ENCODE measurements around the gene SSRP1.

DNA sequence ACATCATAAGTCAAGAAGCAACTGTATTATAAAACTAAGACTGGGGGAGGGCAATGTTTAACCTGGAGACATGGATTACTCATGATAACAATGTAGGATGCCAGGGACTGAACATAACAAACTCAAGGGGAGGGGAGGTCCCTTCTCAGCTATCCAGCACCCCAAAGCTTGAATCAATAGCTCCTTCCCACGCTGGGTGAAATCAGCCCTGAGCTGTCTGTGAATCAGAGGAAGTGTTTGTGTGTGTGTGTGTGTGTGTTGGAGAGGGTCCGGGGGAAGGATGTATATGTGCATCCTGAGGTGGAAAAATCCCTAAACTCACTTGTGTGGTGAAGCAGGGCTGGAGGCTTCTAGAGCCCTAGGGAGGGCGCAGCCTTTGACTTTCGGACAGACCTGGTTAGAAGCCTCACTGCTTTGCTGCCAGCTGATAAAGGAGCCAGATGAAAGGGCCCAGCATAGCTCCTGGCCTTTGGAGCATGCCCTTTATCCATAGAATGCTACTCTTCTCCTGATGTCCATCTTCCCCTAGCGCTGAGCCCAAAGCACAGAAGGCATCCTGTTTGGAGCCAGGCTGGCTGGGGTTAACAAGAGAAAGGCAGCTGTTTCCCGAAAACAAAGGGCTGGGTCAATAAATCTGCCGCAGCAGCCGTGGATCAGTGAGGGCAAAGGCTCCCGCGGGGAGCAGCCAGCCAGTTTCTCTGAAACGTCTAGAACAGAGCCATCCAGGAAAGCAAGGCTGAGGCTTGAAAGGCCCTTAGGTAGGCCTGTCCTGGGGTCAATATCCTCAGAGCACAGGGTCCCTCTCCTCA lies 46.7 kb downstream of the SSRP1 start:
- TF ChIP-seq, protein P1, sequence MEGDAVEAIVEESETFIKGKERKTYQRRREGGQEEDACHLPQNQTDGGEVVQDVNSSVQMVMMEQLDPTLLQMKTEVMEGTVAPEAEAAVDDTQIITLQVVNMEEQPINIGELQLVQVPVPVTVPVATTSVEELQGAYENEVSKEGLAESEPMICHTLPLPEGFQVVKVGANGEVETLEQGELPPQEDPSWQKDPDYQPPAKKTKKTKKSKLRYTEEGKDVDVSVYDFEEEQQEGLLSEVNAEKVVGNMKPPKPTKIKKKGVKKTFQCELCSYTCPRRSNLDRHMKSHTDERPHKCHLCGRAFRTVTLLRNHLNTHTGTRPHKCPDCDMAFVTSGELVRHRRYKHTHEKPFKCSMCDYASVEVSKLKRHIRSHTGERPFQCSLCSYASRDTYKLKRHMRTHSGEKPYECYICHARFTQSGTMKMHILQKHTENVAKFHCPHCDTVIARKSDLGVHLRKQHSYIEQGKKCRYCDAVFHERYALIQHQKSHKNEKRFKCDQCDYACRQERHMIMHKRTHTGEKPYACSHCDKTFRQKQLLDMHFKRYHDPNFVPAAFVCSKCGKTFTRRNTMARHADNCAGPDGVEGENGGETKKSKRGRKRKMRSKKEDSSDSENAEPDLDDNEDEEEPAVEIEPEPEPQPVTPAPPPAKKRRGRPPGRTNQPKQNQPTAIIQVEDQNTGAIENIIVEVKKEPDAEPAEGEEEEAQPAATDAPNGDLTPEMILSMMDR (IDR thresholded peaks at IDR 0.05): no peak
- TF ChIP-seq POLR2A (IDR thresholded peaks at IDR 0.05): no peak

Measured in heart left ventricle (tissue), 13 donors.